Trophoblast cell (in vitro differentiated cells and primary cell): Measurements from ENCODE around the gene IL36B.

Experiments used
- DNase-seq, 2 donors: peaks; one replicate each; pipeline ENCODE4 v3.0.0-alpha.2; 2016
- H2AFZ ChIP-seq: 2 replicates; pipeline ENCODE4 v1.6.1; 2013; ENCODE audit warnings: low read length, moderate library complexity, mild to moderate bottlenecking; ENCODE audit not compliant: insufficient read depth, poor library complexity
- H2AK5ac ChIP-seq: 2 replicates; pipeline ENCODE4 v1.6.1; 2013; ENCODE audit warnings: mild to moderate bottlenecking, low read length
- H2BK120ac ChIP-seq: 2 replicates; pipeline ENCODE4 v1.6.1; 2013; ENCODE audit warnings: low read length, mild to moderate bottlenecking, moderate library complexity; ENCODE audit not compliant: insufficient read depth, poor library complexity
- H2BK12ac ChIP-seq: 2 replicates; pipeline ENCODE4 v1.6.1; 2013; ENCODE audit warnings: mild to moderate bottlenecking, low read length, moderate library complexity
- H2BK5ac ChIP-seq: 2 replicates; pipeline ENCODE4 v1.6.1; 2013; ENCODE audit warnings: low read length, low read depth, moderate library complexity, mild to moderate bottlenecking; ENCODE audit not compliant: poor library complexity
- H3K14ac ChIP-seq: 2 replicates; pipeline ENCODE4 v1.6.1; 2013; ENCODE audit warnings: mild to moderate bottlenecking, low read length
- H3K18ac ChIP-seq: 2 replicates; pipeline ENCODE4 v1.6.1; 2013; ENCODE audit warnings: mild to moderate bottlenecking, low read length
- H3K23ac ChIP-seq: 2 replicates; pipeline ENCODE4 v1.6.1; 2013; ENCODE audit warnings: low read length
- H3K27ac ChIP-seq: 2 replicates; pipeline ENCODE4 v1.5.1; 2013; ENCODE audit warnings: low read depth, mild to moderate bottlenecking, inconsistent platforms, low read length, moderate library complexity
- H3K27me3 ChIP-seq: 2 replicates; pipeline ENCODE4 v1.6.1; 2013; ENCODE audit warnings: inconsistent platforms, mild to moderate bottlenecking, low read length, moderate library complexity; ENCODE audit not compliant: insufficient read depth
- H3K36me3 ChIP-seq, 2 experiments: 1 replicate in 1 of 2; 2 replicates in 1 of 2; pipeline ENCODE4 v1.6.1; 2013; ENCODE audit warnings: low read length in 2 of 2, mild to moderate bottlenecking in 2 of 2, moderate library complexity in 1 of 2; ENCODE audit not compliant: insufficient read depth in 2 of 2, control insufficient read depth in 1 of 2
- H3K4ac ChIP-seq: 2 replicates; pipeline ENCODE4 v1.6.1; 2013; ENCODE audit warnings: low read depth, mild to moderate bottlenecking, low read length, moderate library complexity
- H3K4me1 ChIP-seq, 2 experiments: 1 replicate in 1 of 2; 2 replicates in 1 of 2; pipeline ENCODE4 v1.6.1; 2013; ENCODE audit warnings: low read length in 2 of 2, mild to moderate bottlenecking in 2 of 2, moderate library complexity in 1 of 2; ENCODE audit not compliant: insufficient read depth in 2 of 2, control insufficient read depth in 1 of 2
- H3K4me2 ChIP-seq: 2 replicates; pipeline ENCODE4 v1.6.1; 2013; ENCODE audit warnings: inconsistent platforms, mild to moderate bottlenecking, low read length, moderate library complexity
- H3K4me3 ChIP-seq: 2 replicates; pipeline ENCODE4 v1.5.1; 2013; ENCODE audit warnings: mild to moderate bottlenecking, low read depth, low read length, inconsistent platforms
- H3K79me1 ChIP-seq: one replicate; pipeline ENCODE4 v1.6.1; 2013; ENCODE audit warnings: low read length
- H3K79me2 ChIP-seq: 2 replicates; pipeline ENCODE4 v1.6.1; 2013; ENCODE audit warnings: low read length, mild to moderate bottlenecking; ENCODE audit not compliant: control insufficient read depth, insufficient read depth, poor library complexity
- H3K9ac ChIP-seq: 2 replicates; pipeline ENCODE4 v1.6.1; 2013; ENCODE audit warnings: mild to moderate bottlenecking, low read length
- H3K9me3 ChIP-seq: 2 replicates; pipeline ENCODE4 v1.6.1; 2013; ENCODE audit warnings: low read depth, mild to moderate bottlenecking, control low read depth, inconsistent platforms, low read length; ENCODE audit not compliant: insufficient read depth
- H4K12ac ChIP-seq: 2 replicates; pipeline ENCODE4 v1.6.1; 2013; ENCODE audit warnings: low read depth, mild to moderate bottlenecking, low read length, moderate library complexity
- H4K8ac ChIP-seq: 2 replicates; pipeline ENCODE4 v1.6.1; 2013; ENCODE audit warnings: low read depth, mild to moderate bottlenecking, low read length, moderate library complexity
- H4K91ac ChIP-seq: one replicate; pipeline ENCODE4 v1.6.1; 2013; ENCODE audit warnings: low read depth, mild to moderate bottlenecking, low read length, moderate library complexity
- WGBS: extraction: QIAGEN DNeasy Blood & Tissue Kit; methylation state at CpG from one replicate; pipeline ENCODE4 v1.1.7; 2013; ENCODE audit warnings: missing lambda C conversion rate; ENCODE audit not compliant: insufficient read length, insufficient coverage; ENCODE audit errors: extremely low coverage; 5-methylcytosine and 5-hydroxymethylcytosine counted together

Gene IL36B

DNA sequence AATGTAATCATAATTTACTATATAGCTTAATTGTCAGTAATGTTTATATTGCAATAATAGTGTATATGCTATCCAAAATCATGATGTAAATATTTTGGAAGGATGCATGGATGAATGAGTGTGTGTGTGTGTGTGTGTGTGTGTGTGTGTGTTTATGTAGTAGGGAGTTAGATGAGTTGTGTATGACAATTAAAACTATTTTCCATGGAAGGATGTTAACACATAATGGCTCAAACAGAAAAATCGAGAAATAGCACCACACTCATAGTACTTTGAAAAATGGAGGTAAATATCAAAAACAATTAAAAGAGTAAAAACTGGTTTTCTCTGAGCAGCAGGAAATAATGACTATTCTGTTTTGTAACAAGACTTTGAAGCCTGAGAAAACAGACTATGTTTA, 55.5 kb downstream of the IL36B start:
- no peak overlapping the region for H3K4me3 ChIP-seq
- no peaks in the 10 kb centered on the region for H3K79me1 ChIP-seq
- no peaks in the 10 kb centered on the region for H3K36me3 ChIP-seq
- H3K79me2 ChIP-seq: no peaks in the 10 kb centered on the region
- no peak overlapping the region for H2AK5ac ChIP-seq
- no peak overlapping the region for H3K4ac ChIP-seq
- H4K8ac ChIP-seq: no peak overlapping the region
- no peak overlapping the region for H2AFZ ChIP-seq
- WGBS: no CpG with 5 or more reads among the region's 1 CpG
- H3K4me1 ChIP-seq: no peaks in the 10 kb centered on the region
- H3K14ac ChIP-seq: no peak overlapping the region
- no peak overlapping the region for H2BK120ac ChIP-seq
- no peak overlapping the region for H4K91ac ChIP-seq
- no peak overlapping the region for H2BK12ac ChIP-seq
- no peak overlapping the region for H3K9ac ChIP-seq
- peaks cover 9% of the 10 kb centered on the region for H3K9me3 ChIP-seq
- no peak overlapping the region for H3K4me2 ChIP-seq
- no peak for DNase-seq
- no peak overlapping the region for H4K12ac ChIP-seq
- H3K23ac ChIP-seq: no peak overlapping the region
- no peak overlapping the region for H2BK5ac ChIP-seq
- no peak overlapping the region for H3K27ac ChIP-seq
- no peak overlapping the region for H3K18ac ChIP-seq
- H3K27me3 ChIP-seq: no peaks in the 10 kb centered on the region

DNA sequence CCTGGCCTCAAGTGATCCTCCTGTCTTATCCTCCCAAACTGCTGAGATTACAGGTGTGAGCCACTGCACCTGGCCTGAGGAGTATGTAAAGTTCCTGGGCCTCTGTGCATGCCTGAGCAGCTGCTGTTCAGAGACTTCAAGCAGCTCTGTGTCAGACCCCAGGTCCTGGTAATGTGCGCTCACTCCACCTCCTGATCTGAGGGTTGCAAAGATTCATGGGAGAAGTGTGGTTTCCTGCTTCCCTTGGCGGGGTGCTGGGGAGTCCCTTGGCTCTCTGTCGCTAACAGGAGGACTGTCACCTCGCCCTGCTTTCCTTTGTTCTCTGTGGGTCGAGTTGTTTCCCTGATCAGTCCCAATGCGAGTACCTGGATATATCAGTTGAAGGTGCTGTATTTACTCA, 56.0 kb downstream of the IL36B start:
- no peak overlapping the region for H3K18ac ChIP-seq
- no peak overlapping the region for H4K12ac ChIP-seq
- H3K4ac ChIP-seq: no peak overlapping the region
- no peaks in the 10 kb centered on the region for H3K36me3 ChIP-seq
- H4K91ac ChIP-seq: no peak overlapping the region
- H3K27ac ChIP-seq: no peak overlapping the region
- no peak overlapping the region for H2BK5ac ChIP-seq
- no peak overlapping the region for H2AFZ ChIP-seq
- H3K9ac ChIP-seq: no peak overlapping the region
- no peaks in the 10 kb centered on the region for H3K27me3 ChIP-seq
- no peak overlapping the region for H2BK12ac ChIP-seq
- H3K23ac ChIP-seq: no peak overlapping the region
- peaks cover 9% of the 10 kb centered on the region for H3K9me3 ChIP-seq
- no CpG with 5 or more reads among the region's 6 CpGs for WGBS
- no peak overlapping the region for H3K14ac ChIP-seq
- H3K4me3 ChIP-seq: no peak overlapping the region
- H3K4me2 ChIP-seq: no peak overlapping the region
- DNase-seq: no peak
- no peaks in the 10 kb centered on the region for H3K4me1 ChIP-seq
- no peaks in the 10 kb centered on the region for H3K79me1 ChIP-seq
- no peak overlapping the region for H2BK120ac ChIP-seq
- H2AK5ac ChIP-seq: no peak overlapping the region
- no peaks in the 10 kb centered on the region for H3K79me2 ChIP-seq
- no peak overlapping the region for H4K8ac ChIP-seq

GRCh38 chr2:112995346-112995920, 57.2 kb downstream of the IL36B start:
- Histone ChIP-seq H3K18ac (no peak overlapping the region), H3K4me2 (no peak overlapping the region), H3K27me3 (no peaks in the 10 kb centered on the region), H4K12ac (no peak overlapping the region), H3K79me1 (no peaks in the 10 kb centered on the region), H3K36me3 (no peaks in the 10 kb centered on the region), H2BK120ac (no peak overlapping the region), H3K79me2 (no peaks in the 10 kb centered on the region), H4K8ac (no peak overlapping the region), H2AFZ (no peak overlapping the region), H3K4me3 (no peak overlapping the region), H3K14ac (no peak overlapping the region), H3K4me1 (no peaks in the 10 kb centered on the region), H3K4ac (no peak overlapping the region), H3K23ac (no peak overlapping the region), H4K91ac (no peak overlapping the region), H2BK12ac (no peak overlapping the region), H2BK5ac (no peak overlapping the region), H3K27ac (no peak overlapping the region), H3K9me3 (peaks cover 9% of the 10 kb centered on the region), H3K9ac (no peak overlapping the region), H2AK5ac (no peak overlapping the region)
- DNase-seq: no peak
- WGBS: no CpG with 5 or more reads among the region's 14 CpGs

GRCh38 chr2:112994648-112995047, 58.0 kb downstream of the IL36B start:
- Histone ChIP-seq H2AK5ac (no peak overlapping the region), H3K36me3 (no peaks in the 10 kb centered on the region), H3K23ac (no peak overlapping the region), H3K27me3 (no peaks in the 10 kb centered on the region), H3K14ac (no peak overlapping the region), H3K79me2 (no peaks in the 10 kb centered on the region), H4K12ac (no peak overlapping the region), H3K4me1 (no peaks in the 10 kb centered on the region), H3K9me3 (peaks cover 9% of the 10 kb centered on the region), H3K4ac (no peak overlapping the region), H3K4me3 (no peak overlapping the region), H3K79me1 (no peaks in the 10 kb centered on the region), H4K8ac (no peak overlapping the region), H2AFZ (no peak overlapping the region), H3K4me2 (no peak overlapping the region), H2BK5ac (no peak overlapping the region), H3K9ac (no peak overlapping the region), H2BK12ac (no peak overlapping the region), H2BK120ac (no peak overlapping the region), H4K91ac (no peak overlapping the region), H3K18ac (no peak overlapping the region), H3K27ac (no peak overlapping the region)
- DNase-seq: no peak
- WGBS: no CpG with 5 or more reads among the region's 2 CpGs
